ENCODE results near the gene NEO1.
A peak's percentile ranks its signal among the peaks of the same experiment; 100 is the strongest.
"Not testable (repeated sequence)": the region's sequence is repeated elsewhere in the genome, so short reads cannot be mapped to it uniquely, and the experiment has no call there.

Gene NEO1

DNA sequence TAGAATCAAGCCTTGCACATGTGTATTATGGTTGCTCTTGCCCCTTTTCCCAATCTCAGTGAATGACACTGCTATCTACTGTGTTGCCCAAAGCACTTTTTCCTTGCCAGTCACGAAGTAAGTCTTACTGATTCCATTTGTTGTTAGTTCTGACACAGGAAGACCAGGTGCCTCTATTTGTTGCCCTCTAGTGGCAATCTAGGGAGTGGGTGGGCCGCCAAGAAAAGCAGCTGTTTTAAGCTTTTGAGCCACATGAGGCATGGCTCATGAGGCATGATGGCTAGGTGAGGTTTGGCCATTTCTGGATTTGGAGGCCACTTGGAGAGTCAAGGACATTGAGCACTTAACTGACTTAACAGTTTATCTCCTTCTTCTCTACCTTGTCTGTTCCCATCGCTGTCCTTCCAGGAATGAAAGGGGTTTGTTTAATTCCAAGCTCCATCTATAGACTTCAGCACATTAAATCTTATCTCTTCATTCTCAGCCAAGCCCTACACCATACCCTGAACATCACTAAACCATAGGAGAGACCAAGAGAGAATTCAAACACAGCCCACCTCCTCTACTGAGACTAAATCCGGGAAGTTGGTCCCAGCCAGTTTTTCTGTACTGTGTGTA lies 213.4 kb downstream of the NEO1 start:
- peak; percentile 50 for DNase-seq (ENCODE audit: low spot score)

DNA sequence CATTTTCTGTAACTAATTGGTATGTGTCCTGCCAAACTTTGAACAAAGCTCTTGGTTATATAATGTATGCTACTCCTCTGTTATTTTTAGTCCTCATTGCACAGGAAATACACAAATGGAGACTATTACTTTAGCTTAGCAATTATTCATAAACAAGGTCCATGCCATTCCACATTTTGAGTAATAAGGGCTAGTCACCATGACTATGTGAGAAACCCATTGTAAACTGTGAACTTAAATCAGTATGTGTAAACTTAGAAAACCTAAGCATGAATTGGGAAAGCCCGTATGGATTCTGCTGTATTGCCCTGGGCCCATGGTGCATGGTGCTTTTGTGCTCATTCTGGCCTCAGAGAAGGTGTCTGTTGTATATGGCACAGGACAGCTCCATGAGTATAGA lies 216.2 kb downstream of the NEO1 start:
- DNase-seq (ENCODE audit: low spot score): no peak

DNA sequence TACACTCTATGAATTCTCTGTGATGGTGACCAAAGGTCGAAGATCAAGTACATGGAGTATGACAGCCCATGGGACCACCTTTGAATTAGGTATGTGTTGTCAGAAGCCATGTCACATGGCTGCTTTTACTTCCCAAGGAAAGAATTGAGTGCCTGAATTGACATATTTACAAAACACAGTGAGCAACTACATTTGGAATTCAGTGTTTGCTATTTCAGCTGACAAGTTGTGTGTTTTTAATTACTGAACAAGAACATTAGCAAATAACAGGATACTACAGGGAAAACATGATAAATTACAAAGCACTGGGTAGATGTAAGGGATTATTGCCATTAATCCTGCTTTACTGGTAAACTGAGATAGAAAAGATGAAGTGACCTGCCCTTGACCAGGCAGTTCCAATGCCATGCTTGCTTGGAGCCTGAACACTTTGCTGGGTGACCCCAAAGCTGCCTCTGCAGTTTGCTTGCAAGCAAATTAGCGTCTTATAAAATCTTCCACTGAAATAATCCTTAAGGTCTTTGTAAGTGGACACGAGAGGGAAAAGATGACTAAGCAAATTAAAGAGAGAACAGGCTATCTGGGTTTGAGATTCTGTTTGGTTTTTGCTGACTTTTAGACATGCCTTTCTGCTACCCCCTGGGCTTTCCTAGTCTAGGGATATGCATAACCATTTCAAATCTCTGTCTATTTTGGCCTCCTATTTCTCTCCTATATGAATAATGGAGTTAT lies 218.3 kb downstream of the NEO1 start:
- DNase-seq (ENCODE audit: low spot score): no peak

DNA sequence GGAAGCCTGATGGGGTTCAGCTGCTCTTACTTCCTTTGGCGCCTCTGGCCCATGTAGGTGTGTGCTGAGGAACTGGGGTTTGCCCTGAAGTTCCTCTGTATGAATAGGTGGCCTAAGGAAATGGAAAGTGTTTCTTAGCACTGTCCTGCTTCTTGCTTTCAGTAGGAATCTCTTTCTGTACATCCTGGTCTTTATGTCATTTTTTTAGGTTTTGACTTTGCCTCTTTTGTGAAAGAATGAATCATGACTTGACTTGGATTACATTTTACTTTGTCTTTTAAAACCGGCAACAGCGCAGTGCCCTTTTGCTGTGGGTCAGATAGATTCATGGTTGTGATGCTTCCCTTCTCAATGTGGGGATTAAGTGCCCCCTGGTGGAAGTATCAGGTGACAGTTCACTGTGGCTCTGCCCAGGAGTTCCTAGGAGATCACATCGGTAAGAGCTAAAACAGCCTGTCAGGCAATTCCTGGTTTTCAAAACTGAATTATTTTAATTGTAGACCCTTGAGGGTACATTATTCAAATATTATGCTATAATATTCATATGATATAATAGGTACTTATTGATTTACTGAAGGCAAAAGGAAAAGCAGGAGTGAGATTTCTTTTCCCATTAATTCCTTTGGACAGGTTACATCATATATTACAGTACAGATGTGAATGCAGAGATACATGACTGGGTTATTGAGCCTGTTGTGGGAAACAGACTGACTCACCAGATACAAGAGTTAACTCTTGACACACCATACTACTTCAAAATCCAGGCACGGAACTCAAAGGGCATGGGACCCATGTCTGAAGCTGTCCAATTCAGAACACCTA lies 221.1 kb downstream of the NEO1 start:
- peak; percentile 55 for DNase-seq (ENCODE audit: low spot score)

DNA sequence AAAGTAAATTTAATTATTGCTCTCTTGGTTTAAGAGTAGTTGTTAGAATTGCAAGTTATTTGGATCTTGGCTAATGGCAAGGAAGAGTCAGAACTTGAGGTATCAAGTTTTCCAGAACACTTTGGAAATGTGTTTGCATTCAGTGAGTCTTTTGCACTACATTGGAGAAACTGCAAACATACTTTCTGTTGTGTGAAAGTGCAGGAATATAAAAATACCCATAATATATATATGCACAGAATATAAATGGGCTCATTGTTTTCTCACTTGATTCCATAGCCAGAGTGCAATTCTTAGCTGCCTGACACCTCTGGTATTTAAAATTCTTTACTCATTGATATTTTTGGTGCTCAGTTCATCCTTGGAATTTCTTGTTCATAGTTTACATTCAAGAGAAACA lies 223.6 kb downstream of the NEO1 start:
- DNase-seq (ENCODE audit: low spot score): no peak

DNA sequence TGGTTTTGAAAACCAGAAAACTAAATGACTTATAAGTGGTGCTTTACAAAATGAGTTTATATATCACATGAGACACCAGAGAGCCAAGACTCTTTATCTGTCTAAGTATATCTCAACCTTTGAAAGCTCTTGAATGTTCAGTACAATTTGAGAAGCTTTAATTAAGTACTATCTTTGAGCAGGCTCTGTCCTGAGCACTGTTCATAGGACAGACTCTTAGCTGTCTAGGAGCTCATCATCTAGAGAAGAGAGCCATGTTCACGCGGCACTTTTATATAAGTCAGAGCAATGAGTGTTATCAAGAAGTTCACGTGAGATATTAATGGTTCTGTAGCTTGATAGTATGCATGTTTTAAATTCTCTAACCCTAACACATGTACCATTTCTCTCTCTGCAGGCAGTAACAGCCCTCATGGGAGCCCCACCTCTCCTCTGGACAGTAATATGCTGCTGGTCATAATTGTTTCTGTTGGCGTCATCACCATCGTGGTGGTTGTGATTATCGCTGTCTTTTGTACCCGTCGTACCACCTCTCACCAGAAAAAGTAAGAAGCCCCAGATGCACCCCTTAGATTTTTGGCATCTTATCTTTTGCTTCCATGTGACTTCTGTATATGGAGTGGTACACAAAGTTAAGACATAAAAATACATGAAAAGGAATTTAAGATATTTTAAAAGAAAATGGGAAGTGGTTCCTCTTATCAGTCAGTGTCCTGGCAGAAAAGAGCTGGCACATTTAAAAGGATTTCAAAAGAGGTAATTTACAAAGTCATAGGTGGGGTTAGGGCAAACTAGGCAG lies 230.5 kb downstream of the NEO1 start:
- no peak for DNase-seq (ENCODE audit: low spot score)

DNA sequence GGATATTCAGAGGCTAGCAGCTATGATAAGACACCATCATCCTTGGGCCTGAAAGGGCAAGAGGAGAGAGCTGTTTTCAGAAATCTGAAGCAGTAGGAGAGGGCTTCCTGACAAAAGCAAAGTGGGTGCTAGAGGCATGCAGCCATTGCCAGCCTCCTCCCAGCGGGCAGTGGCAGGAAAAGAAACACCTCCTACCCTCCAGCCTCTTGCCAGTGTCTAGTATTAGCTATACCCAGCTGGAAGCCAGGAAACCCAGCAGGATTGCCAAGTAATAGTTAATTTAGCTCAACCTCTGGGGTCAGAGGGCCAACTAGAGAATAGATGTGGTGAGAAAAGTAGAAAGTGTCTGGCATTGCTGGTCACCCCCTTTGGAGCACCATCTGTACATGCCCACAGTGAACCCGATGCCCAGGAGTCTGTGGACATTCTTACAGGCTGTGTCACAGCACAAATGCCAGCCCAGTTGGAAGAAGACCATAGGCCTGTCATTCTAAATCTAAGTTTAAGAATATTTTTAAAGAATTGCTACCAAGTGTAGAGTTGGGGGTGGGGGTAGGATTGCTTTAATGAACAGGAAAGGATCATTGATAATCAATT lies 231.2 kb downstream of the NEO1 start:
- no peak for DNase-seq (ENCODE audit: low spot score)

DNA sequence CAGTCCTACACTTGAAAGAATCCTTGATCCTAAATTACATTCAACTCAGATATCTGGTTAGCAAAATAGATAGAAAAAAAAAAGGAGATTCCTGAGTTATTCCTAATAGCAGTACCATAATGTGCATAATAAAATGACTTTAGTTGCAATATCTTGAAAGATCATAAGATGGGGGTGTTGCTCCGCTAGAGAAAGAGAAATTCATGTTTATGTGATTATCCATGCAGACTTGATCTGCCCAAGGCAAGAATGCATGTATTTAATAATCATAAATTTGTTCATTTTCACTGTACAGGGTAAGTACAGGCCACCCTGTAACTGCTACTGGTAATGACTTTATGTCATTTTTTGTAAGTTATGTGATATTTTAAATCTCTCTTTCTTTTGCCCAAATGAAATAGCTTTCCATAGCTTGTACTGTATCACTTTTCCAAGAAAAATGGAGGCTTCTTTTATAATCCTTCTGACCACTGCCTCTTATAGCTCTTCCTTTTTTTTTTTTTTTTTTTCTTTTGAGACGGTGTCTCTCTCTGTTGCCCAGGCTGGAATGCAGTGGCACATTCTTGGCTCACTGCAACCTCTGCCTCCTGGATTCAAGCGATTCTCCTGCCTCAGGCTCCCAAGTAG lies 231.9 kb downstream of the NEO1 start:
- no peak for DNase-seq (ENCODE audit: low spot score)

DNA sequence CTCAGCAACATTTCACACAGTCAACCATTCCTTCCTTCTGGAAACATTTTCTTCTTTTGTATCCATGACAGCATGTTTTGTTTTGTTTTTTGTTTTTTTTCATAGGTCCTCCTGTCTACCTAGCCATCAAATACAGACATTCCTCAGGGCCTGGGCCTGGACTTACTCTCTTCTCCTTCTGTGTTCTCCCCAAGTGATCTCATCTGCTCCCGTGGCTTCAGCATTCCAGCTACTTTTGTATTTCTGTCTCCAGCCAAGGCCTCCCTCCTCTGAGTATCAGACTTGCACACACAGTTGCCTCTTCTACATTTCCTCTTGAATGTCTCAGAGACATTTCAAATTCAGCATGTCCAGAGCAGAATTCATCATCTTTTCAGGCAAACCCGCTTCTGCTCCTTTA lies 234.0 kb downstream of the NEO1 start:
- no peak for DNase-seq (ENCODE audit: low spot score)

DNA sequence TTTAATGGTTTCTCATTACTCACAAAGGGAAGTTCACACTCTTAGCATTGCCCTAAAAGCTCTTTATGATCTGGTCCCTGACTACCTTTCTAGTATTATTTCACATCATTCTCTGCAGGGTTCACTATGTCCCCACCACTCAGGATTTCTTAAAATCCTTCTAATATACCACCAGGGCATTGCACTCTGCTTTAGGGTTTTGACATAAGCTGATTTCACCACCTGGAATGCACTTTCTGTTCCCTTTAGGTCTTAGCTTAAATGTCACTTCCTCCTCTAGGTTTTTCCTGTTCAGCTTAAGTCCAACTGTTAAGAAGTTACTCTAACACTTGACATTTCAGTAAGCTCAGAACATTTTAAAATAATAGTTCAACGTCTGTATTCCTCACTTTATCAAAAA lies 234.8 kb downstream of the NEO1 start:
- no peak for DNase-seq (ENCODE audit: low spot score)

DNA sequence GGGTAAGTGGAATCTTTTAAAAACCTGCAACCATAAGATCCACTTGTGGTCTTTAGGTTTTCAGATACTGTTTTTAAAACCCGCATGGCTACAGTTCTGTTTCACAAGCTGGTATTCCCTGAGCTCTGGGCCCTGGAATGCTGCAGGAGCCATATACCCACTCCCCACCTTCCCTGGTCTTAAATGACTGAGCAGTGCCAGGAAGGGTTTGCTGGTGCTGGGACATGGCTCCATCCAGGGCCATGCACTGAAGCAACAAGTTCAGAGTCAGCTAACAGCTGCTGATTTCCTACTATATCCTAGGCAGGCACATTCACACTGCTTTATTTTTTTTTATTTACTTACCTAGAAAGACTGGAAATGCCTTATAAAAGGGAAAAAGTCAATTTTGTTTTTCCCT lies 239.2 kb downstream of the NEO1 start:
- DNase-seq (ENCODE audit: low spot score): no peak

DNA sequence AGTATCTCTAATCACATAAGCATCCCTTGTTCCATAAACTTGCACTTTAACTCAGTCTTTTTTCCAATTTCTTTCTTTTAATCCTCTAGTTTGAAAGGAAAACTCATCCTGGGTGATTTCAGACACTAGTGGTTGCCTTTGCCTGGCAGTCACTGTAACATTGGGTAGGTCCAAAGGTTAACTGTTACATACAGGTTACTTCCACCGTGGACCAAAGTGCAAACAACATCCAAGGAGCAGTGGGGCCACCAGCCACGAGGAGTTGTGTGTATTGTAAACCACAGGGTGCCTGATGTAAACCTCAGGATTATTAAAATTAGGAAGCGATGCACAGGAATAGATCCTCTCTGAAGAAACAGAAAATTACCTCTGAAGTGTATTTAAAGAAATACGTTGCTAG lies 241.5 kb downstream of the NEO1 start:
- peak; percentile 51 for DNase-seq (ENCODE audit: low spot score)

DNA sequence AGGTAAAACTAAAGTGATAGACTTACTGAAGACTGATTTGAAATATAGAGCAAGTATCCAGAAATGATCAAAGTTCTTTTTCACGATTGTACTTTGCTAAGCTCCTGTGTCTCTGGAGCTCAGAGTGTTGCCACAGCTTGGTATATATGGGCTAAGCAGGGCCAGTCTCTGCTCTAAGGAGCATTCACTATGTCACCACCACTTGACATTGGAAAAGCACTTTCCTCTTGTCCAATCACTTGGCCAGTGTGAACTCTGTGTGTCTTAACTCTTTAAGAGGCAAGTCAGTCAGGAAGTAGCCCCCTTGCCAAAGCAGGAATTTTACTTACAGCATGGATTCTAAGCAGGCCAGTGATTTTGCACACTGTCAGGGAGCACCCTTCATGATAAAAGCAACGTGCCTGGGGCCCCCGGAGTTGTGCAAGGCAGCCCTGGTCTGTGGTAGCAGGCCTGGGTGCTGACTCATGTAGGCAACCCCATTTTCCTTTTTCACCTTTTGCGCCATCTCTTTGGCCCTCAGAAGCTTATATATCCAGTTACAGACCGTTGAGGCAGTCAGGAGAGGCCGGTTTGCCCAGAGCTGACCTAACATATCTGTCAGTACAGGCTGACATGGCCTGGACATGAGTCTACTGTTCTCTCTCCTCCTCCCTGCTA lies 243.5 kb downstream of the NEO1 start:
- no peak for DNase-seq (ENCODE audit: low spot score)

DNA sequence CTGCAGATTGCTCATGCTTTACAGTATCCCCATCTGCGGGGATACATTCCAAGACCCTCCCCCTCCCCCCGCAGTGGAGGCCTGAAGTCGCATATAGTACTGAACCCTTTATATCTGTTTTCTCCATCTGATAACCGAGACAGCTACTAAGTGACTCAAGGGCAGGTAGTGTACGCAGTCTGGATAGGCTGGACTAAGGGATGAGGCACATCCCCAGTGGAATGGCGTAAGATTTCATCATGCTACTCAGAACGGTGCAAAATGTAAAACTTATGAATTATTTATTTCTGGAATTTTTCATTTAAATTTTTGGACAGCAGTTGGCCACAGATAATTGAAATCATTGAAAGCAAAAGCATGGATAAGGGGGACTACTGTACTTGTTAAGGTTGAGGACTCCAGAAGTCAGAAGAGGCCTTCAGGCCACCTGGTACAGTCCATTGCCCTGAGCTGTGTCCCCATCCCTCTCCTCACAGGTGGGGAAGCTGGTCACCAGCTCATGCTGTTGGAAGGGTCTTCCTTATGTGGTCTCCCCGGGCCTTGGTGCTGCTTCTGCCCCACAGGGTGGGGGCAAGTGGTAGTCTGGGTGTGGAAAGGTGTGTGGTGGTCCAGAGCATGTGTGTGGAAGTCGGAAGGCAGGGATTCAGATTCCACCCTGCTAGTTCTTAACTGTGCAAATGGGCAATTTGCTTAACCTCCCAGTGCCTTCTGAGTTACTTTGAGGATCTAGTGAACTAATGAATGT lies 244.5 kb downstream of the NEO1 start:
- no peak for DNase-seq (ENCODE audit: low spot score)

DNA sequence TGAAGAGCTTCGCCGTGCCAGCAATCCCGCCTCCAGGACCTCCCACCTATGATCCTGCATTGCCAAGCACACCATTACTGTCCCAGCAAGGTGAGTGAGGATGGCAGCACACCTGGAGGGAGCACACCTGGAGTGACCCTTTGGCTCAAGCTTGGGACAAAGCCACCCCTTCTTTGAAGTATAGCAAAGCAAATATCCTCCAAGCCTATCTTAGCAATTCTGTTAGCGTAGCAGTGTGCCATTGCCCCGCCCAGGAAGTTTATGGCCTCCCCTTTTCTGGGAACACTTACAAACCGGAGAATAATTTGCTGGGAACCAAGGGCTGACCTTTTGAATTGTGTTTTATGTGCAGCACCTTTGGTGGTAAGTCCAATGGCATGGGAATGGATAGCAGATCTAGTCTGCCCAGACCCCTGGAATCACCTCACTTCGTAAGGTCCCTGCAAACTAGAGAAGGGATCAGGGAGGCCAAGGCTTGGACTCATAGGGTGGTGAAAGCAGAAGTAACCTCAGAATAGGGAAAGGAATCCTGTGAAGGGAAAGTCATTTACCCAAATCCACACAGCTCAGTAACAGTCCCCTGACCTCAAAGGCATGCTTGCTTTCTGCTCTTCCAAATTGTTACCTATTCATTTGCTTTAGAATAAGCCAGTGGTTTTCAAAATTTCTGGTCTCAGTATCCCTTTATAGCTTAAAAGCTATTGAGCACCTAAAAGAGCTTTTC lies 246.4 kb downstream of the NEO1 start:
- no peak for DNase-seq (ENCODE audit: low spot score)

DNA sequence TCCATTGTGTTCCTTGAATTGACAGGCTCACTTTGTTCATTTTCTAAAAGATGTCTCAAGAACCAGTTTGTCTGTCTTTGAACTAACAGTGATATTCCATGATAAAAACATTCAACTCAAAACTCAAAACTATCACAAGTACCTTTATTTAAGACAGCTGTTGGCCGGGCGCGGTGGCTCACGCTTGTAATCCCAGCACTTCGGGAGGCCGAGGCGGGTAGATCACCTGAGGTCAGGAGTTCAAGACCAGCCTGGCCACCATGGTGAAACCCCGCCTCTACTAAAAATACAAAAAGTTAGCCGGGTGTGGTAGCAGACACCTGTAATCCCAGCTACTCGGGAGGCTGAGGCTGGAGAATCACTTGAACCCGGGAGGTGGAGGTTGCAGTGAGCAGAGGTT lies 248.0 kb downstream of the NEO1 start:
- not testable (repeated sequence) for DNase-seq (ENCODE audit: low spot score)

DNA sequence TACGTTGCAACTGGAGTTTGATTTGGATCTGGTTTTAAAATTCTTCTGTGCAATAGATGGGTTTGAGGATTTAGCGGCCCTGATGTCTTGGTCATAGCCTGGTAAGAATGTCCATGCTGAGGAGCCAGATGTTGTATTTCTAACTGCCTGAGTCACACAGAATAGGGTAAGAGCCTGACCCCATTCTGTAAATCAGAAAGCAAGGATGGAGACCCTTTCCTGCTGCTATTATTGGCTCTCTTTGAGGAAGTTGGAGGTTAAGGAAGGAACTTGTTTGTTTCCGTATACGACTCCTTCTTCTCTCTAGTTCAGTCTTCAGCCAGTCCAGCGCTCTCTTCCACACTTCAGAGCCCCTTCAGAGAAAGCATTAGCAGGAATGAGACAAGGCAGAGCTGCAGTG lies 251.4 kb downstream of the NEO1 start:
- no peak for DNase-seq (ENCODE audit: low spot score)

DNA sequence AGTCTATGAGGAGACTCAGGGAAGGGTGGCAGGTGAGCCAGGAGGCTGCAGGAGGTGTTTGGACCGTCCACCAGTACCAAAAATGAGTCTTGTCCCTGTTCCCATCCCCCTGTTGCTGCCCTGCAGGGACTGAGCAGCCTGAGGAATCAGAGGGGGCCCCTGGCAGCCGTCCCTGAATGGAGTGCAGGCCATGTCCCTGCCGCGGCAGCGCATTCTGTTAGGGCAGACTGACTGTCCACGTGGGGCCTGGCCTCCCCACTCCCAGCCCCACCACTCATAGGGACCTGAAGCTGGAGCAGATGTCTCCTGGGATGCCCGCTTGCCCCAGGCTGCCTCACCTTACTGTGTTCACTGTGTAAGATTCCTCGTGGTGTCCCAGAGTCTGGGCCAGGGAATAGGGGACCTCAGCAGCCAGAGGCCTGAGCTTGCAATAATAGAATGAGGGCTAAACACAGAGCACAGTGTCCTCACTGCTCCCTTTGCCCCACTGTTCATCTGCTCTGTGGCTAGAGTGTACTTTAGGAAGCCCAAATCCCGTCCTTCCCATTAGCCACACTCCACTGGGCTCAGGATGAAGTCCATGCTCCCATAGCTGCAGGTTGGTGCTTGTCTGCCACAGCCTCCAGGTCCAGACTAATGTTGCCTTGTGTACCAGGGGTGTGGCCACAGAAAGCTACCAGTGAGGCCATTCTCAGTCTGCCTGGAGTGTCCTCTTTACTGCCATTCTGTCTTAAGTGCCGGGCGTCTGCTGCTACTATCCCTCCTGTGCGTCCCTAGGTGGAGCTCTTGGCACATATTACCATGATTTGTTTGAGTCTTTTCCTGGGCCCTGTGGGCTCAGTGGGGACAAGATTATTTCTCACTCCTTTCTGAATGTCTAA lies 253.3 kb downstream of the NEO1 start:
- peak; percentile 86 for DNase-seq (ENCODE audit: low spot score)

DNA sequence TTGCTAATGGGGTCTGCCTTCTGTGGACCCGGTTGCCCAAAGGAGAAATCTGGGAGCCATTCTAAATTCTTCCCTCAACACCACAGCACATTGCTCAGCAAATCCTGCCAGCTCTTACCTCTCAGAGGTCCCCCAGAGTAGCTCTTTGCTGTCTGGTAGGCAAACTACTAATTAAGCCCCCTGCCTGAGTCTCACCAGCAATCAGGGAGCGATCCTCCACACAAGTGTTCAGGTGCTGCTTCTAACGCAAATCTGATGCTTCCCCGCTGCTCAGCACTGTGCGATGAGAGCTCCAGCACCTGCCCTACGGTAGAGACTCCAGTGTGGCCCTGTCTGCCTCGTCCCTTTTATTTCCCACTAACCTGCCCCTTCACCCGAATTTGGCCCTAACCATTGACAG lies 256.0 kb downstream of the NEO1 start:
- no peak for DNase-seq (ENCODE audit: low spot score)

Data from HuH-7.5 (cell line).